ENCODE data around the gene C1orf94. TPM values are rescaled to one million over a fixed set of nuclear protein-coding genes. Genes with fewer than 3 reads are reported as not detected.

Gene C1orf94
- total and polyA plus RNA-seq, 2 of the 8 experiments (the other 6 are each of a cell fraction or from before 2014, with no cell fraction given): 5.8 to 12.5 TPM

DNA sequence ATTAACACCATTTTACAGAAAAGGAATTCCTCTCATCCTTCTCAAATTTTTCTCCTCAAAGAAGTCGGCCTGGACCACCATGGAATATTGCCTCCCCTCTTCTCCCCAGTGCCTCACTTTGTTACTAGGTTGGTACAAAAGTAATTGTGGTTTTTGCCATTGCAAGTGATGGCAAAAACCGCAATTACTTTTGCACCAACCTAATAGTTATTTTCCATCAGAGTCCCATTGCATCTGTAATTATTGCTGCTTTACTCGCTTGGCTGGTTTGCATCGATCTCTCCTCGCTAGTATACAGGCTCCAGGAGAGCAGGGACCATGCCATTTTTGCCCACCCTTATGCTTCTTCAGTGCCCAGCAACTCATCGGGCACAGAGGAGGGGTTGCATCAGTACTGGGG, 963 bp upstream of the C1orf94 start:
- no peak overlapping the region for H3K23ac ChIP-seq (ENCODE audit: insufficient read length)
- no peak overlapping the region for H2BK120ac ChIP-seq (replicated peaks; ENCODE audit: low read depth, low read length)
- H3K27ac ChIP-seq (ENCODE audit: low read depth, low read length): no peak overlapping the region
- peaks cover 0 to 16% (median 7%) of the 10 kb centered on the region in 4 experiments; a peak in 4 of 7 replicates for H3K27me3 ChIP-seq (replicated peaks in 1 of 4; ENCODE audit: control insufficient read depth in 3 of 4, extremely low read depth in 1 of 4, insufficient read depth in 3 of 4, low read length in 3 of 4)
- FAIRE-seq (no peak), DNase-seq (ENCODE audit: low read depth in 1 of 2, low spot score in 2 of 2) (no peak)
- no peaks in the 10 kb centered on the region for H3K79me1 ChIP-seq (ENCODE audit: low read depth, low read length)
- H4K5ac ChIP-seq (ENCODE audit: insufficient read length, low read depth, low read length): no peak overlapping the region
- 88% methylated on average over 6 of the region's 6 CpGs; no CpG with 5 or more reads in 1 of the 2 experiments for WGBS, 2 experiments (ENCODE audit: extremely low coverage in 1 of 2, insufficient coverage in 1 of 2, insufficient read length in 1 of 2, insufficient replicate concordance in 2 of 2, low coverage in 1 of 2, low lambda C conversion rate in 2 of 2, missing lambda C conversion rate in 1 of 2)
- no peak overlapping the region for H2BK12ac ChIP-seq (ENCODE audit: low read depth, low read length)
- H2AK5ac ChIP-seq (ENCODE audit: low read depth, low read length): no peak overlapping the region
- no peak overlapping the region for H4K8ac ChIP-seq (ENCODE audit: extremely low read depth, insufficient read depth, low read length)
- peaks cover 4% of the 10 kb centered on the region; the same call in 1 of the 2 replicates for H3K23me2 ChIP-seq (ENCODE audit: low read depth, low read length)
- ChIA-PET CTCF (ENCODE audit: partially characterized antibody) (interaction anchor here (0.9 to 2.7 kb wide), 6 partner anchors 9 to 542 kb away, joined by 3 to 13 read pairs (median 4); no protein-coding TSS in a partner anchor), POLR2A (ENCODE audit: partially characterized antibody) (interaction anchor here (3.7 to 8.2 kb wide), 2 partner anchors 10 to 12 kb away, joined by 15 to 82 read pairs; partner anchors contain the start of gene CSMD2)
- H2BK20ac ChIP-seq (ENCODE audit: low read length): no peak overlapping the region
- H3K36me3 ChIP-seq (ENCODE audit: control insufficient read depth in 2 of 4, insufficient read depth in 4 of 4, low read length in 3 of 4): no peaks in the 10 kb centered on the region
- no peak overlapping the region for H3K9ac ChIP-seq (replicated peaks in 1 of 4; ENCODE audit: extremely low read depth in 1 of 4, low read depth in 3 of 4, low read length in 3 of 4)
- no peak overlapping the region for H3K4me3 ChIP-seq (ENCODE audit: extremely low read depth in 1 of 4, insufficient read depth in 2 of 4, low read depth in 3 of 4, low read length in 4 of 4)
- TF ChIP-seq RBBP5 (IDR thresholded peaks at IDR 0.05; ENCODE audit: borderline replicate concordance, low read depth, low read length): no peak
- no peak for TF ChIP-seq BACH1 (IDR thresholded peaks at IDR 0.05; ENCODE audit: low read length)
- TF ChIP-seq KDM4A (IDR thresholded peaks at IDR 0.05; ENCODE audit: low read depth, low read length, severe bottlenecking): no peak
- TF ChIP-seq ZNF274 (IDR thresholded peaks at IDR 0.05; ENCODE audit: borderline replicate concordance, extremely low read depth, low read length): no peak
- TF ChIP-seq HDAC2 (IDR thresholded peaks at IDR 0.05; ENCODE audit: borderline replicate concordance in 1 of 2, low read depth in 2 of 2, low read length in 2 of 2): no peak
- TF ChIP-seq RNF2 (IDR thresholded peaks at IDR 0.05; ENCODE audit: borderline replicate concordance, low read depth, low read length, missing control alignments, poor library complexity, severe bottlenecking): no peak
- no peak for TF ChIP-seq NRF1 (IDR thresholded peaks at IDR 0.05; ENCODE audit: low read depth, low read length)
- TF ChIP-seq, protein P1, sequence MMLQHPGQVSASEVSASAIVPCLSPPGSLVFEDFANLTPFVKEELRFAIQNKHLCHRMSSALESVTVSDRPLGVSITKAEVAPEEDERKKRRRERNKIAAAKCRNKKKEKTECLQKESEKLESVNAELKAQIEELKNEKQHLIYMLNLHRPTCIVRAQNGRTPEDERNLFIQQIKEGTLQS (IDR thresholded peaks at IDR 0.05; ENCODE audit: insufficient read depth, low read depth, low read length): no peak
- H2BK5ac ChIP-seq (ENCODE audit: low read depth, low read length): no peak overlapping the region
- no peak overlapping the region for H3K56ac ChIP-seq (replicated peaks; ENCODE audit: insufficient read length, low read depth, low read length)
- H3K4me2 ChIP-seq (ENCODE audit: insufficient read depth in 1 of 2, low read depth in 2 of 2, low read length in 2 of 2): no peak overlapping the region; a peak in 1 of 4 replicates
- H3K9me3 ChIP-seq (ENCODE audit: insufficient read depth in 2 of 2, low read depth in 1 of 2, low read length in 1 of 2): no peaks in the 10 kb centered on the region
- no peak overlapping the region for H2BK15ac ChIP-seq (ENCODE audit: low read length)
- H3K18ac ChIP-seq (ENCODE audit: extremely low read depth, low read length): no peak overlapping the region
- H3K79me2 ChIP-seq (ENCODE audit: control insufficient read depth in 1 of 2, insufficient read depth in 2 of 2, low read length in 2 of 2): no peaks in the 10 kb centered on the region
- no peak overlapping the region for H3K14ac ChIP-seq (ENCODE audit: insufficient read length)
- no peak overlapping the region for H2AFZ ChIP-seq (ENCODE audit: low read length)
- no peak overlapping the region for H3K4ac ChIP-seq (replicated peaks; ENCODE audit: insufficient read length, low read depth, low read length)
- H4K20me1 ChIP-seq (replicated peaks in 1 of 2; ENCODE audit: control insufficient read depth in 1 of 2, insufficient read depth in 2 of 2, low read length in 2 of 2): peaks cover 0 to 2% of the 10 kb centered on the region in 2 experiments
- no peak overlapping the region for H4K91ac ChIP-seq (replicated peaks; ENCODE audit: insufficient read length, low read length)
- peaks cover 9 to 27% (median 12%) of the 10 kb centered on the region in 4 experiments for H3K4me1 ChIP-seq (replicated peaks in 1 of 4; ENCODE audit: control insufficient read depth in 3 of 4, insufficient read depth in 4 of 4, low read length in 3 of 4)

All from H1 (cell line).